ENCODE data around the gene RHOA.
"Not testable (repeated sequence)": the region's sequence is repeated elsewhere in the genome, so short reads cannot be mapped to it uniquely, and the experiment has no call there.

The RHOA gene

DNA sequence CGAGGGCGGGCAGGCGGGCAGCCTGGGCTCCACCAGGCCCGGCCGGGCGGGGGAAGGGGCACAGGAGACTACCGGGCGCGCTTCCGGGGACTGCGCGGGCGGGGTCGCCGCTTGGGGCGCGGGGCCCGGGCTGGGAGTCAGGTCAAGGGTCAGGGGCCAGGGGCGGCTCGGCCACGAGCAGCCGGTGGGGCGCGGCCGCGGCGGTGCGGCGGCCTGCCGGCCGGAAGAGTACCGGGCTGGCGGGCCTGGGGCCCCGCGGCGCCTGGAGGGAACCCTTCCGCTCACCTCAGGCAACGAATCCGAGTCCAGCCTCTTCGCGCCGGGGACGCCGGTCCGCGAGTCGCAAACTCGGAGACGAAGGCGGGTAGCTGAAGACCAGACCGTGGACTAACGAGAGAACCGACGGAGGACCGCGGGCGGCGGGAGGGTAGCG, 225 bp downstream of the RHOA start:
- DNase-seq (ENCODE audit: low read depth, low spot score), result peak; percentile 31

DNA sequence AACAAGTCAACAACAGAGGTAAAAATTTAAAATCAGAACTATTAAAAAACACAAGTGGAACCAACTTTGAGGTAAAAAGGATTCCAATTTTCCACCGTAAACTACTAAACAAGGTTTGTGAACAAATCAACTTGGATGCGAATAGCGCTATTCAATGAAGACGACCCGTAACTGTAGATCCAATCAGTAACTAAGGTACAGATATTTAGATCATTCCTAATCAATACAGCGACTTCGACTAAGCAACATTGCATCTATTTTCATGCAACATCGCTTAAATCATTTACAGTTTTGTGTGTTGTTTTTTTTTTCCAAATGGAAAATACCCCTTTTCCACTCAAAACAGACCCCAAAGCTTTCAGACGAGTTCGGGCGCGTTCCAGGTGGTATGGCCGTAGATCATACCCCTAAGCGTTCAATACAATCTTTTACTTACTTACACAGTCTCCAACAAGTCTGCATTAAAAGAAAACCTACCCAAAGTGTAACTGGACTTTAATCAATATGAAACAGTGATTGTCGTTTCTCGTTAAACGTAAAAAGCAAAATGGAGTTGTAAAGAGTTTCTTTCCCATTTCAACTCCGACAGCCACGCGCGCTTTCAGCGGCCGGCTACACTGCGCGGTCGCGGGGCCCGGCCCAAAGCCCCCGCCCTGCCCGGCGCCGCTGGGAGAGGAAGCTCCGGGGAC, 786 bp downstream of the RHOA start:
- no peak for DNase-seq (ENCODE audit: low read depth, low spot score)

DNA sequence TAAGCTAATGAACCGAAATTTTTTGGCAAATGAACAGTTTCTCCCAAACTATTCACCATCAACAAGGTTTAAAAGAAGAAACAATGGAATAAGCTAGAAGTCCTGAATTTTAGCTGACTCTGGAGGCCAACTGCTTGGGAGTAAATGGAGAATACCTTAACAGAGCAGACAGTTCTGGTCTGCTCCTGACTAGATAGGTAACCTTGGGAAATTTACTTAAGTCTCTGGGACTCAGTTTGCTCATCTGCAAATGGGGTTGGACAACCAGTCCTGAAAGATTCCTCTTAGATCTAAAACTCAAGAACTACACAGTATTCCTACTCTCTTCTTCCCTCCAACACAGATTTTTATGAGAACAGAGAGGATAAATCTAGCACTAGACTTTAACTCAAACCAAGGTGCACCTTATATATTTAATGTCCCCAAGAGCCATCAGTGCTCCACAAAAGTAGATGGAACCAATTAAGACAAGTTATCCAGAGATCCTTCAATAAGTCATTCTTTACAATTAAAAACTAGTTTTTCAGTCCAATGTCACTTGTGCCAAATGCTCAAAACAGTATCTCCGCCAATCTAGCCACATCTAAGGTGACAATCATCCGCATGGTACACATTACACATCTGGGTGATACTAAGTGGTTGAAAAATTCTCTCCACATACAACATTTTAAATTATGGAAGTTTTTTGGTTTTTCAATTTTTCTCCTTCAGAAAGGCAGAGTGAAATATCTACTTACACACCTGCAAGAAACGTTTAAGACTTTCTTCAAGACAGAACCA, 1.5 kb downstream of the RHOA start:
- DNase-seq (ENCODE audit: low read depth, low spot score), result no peak

DNA sequence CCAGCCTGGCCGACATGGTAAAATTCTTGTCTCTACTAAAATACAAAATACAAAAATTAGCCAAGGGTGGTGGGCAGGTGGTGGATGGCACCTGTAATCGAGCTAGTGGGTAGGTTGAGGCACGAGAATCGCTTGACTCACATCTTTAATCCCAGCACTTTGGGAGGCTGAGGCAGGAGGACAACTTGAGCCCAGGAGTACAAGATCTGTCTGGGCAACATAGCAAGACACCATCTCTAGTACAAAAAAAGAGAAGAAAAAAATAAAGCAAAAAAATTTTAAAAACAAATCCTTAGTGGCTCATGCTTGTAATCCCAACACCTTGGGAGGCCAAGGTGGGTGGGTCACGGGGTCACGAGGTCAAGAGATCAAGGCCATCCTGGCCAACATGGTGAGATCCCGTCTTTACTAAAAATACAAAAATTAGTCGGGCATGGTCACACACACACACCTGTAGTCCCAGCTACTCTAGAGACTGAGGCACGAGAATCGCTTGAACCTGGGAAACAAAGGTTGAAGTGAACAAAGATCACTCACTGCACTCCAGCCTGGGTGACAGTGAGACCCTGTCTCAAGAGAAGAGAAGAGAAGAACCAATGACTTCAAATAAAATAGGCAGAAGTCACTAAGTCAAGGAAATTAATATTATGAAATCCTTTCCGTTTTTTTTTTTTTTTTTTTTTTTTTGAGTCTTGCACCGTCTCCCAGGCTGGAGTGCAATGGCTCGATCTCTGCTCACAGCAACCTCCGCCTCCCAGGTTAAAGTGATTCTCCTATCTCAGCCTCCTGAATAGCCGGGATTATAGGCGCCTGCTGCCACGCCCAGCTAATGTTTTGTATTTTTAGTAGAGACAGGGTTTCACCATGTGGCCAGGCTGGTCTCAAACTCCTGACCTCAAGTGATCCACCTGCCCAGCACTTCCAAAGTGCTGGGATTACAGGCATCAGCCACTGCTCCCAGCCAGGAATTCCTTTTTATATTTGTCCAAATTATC, 4.9 kb downstream of the RHOA start:
- DNase-seq (ENCODE audit: low read depth, low spot score), result no peak

DNA sequence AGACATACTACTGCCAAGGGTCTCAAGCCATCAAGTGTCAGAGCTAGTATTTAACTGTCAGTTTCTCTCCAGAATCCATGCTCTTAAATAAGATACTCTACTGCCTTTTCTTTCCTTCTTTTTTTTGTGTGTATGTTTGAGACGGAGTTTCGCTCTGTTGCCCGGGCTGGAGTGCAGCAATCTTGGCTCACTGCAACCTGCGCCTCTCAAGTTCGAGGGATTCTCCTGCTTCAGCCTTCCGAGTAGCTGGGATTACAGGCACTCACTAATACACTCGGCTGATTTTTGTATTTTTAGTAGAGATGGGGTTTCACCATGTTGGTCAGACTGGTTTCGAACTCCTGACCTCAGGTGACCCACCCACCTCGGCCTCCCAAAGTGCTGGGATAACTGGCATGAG, 6.2 kb downstream of the RHOA start:
- DNase-seq (ENCODE audit: low read depth, low spot score), result not testable (repeated sequence)

DNA sequence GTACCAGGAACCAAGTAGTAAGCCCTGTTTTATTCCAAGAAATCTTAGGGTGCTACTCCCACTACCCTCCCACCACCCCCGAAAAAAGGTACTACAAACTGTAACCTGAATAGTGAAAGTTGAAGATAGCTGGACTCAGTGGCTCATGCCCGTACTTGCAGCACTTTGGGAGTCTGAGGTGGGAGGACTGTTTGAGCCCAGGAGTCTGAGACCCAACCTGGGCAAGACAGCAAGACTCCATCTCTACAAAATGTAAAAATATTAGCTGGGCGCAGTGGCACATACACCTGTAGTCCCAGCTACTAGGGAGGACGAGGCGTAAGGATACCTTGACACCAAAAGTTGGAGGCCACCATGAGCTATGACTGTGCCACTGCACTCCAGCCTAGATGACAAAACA, 7.9 kb downstream of the RHOA start:
- DNase-seq (ENCODE audit: low read depth, low spot score), result no peak

DNA sequence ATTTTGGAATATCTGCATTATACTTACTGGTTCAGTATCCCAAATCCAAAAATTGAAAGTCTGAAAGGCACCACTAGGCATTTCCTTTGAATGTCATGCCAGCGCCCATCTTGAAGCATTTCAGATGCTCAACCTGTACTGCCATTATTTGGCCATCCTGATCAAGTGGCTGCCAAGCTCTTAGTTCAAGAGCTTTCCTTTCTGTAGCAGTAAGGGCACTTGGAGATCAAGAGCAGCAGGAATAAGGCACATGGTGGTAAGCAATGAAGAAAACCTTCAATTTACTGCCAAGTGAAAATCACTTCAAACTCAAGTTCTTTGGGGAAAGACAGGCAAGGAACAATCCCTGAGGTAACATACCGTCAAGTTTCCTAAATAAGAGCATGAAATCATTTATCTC, 10.0 kb downstream of the RHOA start:
- DNase-seq (ENCODE audit: low read depth, low spot score), result no peak

DNA sequence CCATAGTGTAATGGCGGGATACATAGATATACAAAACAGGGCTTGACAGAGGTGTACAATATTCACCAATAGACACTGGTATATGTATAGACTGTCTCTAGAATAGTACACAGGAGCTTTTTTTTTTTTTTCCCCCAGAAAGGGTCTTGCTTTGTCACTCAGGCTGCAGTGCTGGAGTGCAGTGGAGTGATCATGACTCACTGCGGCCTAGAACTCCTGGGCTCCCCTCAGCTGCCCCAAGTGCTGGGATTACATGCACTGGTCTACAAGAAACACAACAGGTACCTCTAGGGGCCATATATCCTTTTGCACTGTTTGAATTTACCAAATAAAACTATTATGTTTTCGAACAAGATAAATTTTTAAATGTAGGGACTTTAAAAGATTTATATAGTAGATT, 12.3 kb downstream of the RHOA start:
- DNase-seq (ENCODE audit: low read depth, low spot score), result no peak

DNA sequence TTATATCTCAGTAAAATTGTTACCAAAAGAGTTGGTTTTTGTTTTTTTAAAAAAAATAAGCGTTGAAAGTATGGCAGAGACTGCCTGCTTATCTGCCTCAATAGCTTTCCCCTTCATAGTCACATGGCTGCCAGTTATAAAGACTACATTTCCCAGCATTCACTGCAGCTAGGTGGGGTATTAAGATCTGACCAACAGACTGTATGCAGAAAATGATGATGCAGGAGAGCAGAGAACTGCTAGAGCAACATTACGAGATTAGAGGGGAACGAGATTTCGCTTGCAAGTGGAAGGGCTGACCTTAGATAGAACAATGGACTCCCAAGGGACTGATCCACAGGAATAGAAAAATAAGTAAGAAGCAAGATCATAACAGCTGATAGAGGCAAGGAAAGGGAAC, 14.3 kb downstream of the RHOA start:
- no peak for DNase-seq (ENCODE audit: low read depth, low spot score)

DNA sequence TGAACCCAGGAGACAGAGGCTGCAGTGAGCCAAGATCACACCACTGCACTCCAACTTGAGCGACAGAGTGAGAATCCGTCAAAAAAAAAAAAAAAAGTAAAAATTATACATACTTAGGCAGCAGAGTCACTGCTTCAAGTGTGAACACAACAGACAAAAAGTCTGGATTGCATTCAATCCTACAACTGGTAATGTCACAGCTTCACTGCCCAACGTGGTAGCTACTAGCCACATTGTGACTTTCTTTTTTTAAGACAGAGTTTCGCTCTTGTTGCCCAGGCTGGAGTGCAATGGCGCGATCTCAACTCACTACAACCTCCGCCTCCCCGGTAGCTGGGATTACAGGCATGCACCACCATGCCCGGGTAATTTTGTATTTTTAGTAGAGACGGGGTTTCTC, 20.5 kb downstream of the RHOA start:
- not testable (repeated sequence) for DNase-seq (ENCODE audit: low read depth, low spot score)

DNA sequence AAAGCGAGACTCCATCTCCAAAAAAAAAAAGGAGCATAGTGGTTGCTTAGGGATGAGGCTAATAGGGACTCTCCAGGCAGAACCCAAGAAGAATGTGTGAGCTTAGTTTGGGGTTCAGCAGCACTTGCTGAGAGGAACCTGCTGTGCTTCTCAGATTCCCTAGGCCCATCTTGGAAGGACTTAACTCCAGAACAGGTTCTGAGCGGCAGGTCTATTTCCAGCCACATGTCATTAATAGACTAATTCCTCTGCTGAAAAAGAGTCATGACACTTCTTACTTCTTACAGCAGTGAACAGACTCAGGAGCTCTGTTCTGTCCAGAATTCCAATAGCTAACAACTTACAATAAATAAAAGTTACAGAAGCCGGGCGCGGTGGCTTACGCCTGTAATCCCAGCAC, 22.5 kb downstream of the RHOA start:
- no peak for DNase-seq (ENCODE audit: low read depth, low spot score)

DNA sequence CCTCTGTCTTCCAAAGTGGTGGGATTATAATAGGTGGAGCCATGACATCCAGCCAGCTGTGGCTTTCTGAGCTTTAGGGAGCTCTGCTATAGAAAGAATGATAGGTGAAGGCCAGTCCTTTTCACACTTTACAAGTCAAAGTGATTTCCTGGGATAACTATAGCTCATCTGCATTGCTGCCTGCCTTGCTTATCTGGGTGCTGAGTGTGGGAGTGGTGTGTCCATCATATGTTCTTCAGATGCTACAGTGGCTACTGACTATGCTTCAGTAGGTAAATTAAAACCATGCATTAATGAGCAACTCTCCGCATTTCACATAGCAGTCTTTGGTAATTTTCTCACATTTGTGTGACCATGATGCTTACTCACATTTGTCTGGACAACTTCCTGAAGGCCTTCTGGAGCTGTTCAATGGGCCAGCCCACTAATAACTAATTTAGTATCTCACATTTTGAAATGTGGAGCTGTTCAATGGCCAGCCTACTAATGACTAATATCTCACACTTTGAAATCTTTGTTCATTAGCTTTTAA, 23.4 kb downstream of the RHOA start:
- DNase-seq (ENCODE audit: low read depth, low spot score), result no peak

DNA sequence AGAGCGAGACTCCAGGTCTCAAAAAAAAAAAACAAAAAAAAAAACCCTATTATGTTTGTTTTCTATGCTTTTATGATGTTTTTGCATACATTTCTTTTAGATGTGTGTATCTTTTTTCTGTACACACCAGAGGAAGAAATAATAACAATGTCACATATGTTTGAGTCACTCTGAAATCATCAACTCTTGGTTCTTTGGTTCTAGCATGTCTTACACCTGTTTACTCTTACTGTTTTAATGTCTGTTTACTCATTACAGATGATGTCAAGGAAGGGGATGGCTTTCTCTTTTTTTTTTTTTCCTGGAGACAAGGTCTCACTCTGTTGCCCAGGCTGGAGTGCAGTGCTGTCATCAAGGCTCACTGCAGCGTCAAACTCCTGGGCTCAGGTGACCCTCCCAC, 24.1 kb downstream of the RHOA start:
- DNase-seq (ENCODE audit: low read depth, low spot score), result no peak

DNA sequence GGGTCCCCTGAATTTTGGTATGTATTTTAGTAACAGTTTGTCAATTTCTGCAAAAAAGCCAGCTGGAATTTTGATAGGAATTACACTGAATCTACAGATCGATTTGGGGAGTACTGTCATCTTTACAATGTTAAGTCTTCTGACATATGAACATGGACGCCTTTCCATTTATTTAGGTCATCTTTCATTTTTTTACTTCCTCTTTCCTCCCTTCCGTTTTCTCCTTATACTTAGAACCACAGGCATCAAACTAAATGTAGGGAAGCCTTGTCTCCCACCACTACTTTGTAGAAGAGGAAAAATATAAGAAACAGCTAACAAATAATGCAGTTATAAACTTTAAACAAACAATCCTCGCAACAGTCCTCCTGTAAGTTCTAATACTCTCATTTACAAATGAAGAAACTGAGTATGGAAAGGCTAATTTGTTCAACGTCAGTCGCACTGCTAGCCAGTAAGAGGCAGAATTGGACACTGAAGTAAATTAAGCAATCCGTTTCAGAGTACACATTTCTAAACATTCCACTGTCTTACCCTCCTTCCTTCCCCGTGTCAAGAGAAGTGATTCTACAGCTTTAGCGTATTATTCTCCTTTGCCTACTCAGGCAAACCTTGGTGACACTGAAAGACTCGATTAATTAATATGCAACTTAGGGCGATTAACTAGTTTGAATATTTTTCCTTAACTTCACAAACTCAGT, 25.6 kb downstream of the RHOA start:
- DNase-seq (ENCODE audit: low read depth, low spot score), result no peak

DNA sequence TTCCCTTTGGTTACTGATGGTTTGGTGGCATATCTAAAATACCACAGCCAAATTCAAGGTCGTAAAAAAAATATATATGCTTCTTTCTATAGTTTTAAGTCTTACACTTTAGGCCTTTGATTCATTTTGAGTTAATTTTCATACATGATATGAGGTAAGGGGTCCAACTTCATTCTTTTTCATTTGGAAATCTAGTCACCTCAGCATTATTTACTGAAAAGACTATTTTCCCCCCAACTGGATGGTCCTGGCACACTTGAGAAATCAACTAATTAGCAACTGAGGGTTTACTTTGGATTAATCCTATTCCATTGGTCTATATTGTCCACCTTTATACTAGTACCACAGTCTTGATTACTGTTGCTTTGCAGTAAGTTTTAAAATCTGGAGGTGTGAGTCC, 26.2 kb downstream of the RHOA start:
- DNase-seq (ENCODE audit: low read depth, low spot score), result no peak

DNA sequence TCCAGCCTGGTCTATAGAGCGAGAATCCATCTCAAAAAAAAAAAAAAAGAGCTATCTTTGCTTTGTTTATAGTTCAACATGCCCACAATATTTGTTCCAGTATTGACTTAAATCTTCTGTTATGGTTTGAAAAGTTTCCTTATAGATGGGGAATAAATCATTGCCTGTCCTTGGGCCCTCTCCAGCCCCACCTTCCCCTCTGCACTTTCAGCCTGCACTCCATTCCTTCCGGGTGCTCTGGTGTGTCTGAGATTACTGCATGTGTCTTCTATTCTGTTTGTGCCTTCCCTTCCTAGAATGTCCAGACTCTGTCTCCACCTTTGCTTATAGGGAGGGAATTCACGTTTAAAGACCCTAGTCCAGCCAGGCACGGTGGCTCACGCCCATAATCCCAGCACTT, 28.4 kb downstream of the RHOA start:
- no peak for DNase-seq (ENCODE audit: low read depth, low spot score)

DNA sequence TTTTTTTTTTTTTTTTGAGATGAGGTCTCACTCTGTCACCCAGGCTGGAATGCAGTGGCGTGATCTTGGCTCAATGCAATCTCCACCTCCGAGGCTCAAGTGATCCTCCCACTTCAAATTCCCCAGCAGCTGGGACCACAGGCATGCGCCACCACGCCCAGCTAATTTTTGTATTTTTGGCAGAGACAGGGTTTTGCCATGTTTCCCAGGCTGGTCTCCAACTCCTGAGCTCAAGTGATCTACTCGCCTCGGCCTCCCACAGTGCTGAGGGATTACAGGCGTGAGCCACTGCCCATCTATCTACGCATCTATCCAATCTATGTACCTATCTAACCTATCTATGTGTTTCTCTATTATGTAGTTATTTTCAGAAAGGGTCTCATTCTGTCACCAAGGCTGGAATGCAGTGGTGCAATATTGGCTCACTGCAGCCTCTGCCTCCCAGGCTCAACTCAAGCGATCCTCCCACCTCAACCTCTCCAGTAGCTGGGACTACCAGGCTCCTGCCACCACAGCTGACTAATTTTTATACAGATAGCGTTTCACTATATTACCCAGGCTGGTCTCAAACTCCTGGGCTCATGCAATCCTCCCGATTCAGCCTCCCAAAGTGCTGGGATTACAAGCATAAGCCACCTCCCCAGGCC, 33.4 kb downstream of the RHOA start:
- DNase-seq (ENCODE audit: low read depth, low spot score), result no peak

DNA sequence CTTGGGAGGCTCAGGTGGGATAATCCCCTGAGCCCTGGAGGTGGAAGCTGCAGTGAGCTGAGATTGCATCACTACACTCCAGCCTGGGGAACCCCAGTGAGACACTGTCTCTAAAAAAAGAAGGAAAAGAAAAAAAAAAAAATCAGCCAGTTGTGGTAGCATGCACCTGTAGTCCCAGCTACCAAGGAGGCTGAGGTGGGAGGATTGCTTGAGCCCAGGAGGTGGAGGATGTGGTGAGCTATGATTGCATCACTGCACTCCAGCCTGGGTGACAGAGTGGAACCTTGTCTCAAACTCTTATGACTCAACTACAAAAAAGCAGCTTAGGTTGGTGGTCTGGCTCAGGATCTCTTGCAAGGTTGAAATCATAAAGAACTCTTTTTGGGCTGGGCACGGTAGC, 34.3 kb downstream of the RHOA start:
- DNase-seq (ENCODE audit: low read depth, low spot score), result no peak

DNA sequence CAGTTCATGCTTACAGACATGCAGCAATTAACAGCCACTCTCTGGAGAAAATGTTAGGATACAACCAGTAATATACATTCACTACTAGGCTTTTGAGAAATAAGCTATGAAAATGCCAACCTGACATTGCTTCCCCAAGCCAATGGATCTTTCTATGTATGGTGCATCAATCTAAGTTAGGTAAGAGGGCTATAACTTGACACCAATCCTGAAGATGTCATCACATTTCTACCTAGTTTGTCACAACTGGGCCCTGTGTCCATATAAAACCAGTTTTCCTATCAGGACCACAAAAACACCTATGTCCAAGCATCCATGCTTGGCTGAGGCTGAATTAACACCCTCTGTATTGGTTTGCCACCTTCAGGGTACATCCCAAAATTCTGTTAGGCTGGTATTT, 39.8 kb downstream of the RHOA start:
- DNase-seq (ENCODE audit: low read depth, low spot score), result no peak

DNA sequence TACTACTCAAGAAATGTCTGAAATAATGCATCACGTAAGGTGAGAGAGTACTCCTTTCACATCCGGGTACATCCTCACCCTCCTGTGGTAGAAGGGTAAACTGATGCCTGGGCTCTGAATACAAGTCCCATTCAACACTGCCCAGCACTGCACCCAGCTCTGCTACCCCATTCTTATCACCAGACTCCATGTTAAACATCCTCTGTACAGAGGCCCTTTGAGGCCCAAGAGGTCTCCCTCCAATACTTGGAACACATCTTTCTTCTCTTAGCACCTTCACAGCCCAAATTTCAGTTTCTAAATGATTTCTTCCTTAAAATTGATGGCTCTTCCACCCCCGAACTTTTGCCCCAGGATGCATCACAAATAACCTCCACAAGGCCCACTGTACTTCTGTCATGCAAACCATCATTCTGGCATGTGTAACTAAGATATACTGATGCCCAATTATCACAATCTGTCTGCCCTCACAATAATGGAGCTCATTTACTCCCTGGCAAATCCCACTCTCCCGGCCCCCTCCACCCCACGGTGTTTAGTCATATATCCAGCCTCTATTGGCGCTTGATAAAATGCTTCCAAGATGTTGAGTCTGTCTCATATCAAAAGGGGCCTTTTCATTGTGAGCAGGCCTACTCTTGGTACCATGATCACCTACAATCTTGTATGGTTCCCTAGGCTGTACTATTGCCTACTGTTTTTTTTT, 41.0 kb downstream of the RHOA start:
- no peak for DNase-seq (ENCODE audit: low read depth, low spot score)
